Measurements from ENCODE around the gene VPS9D1.
"Not testable (repeated sequence)": the region's sequence is repeated elsewhere in the genome, so short reads cannot be mapped to it uniquely, and the experiment has no call there.

The VPS9D1 gene

GRCh38 chr16:89705006-89705405, 15.7 kb downstream of the VPS9D1 start:
- Histone ChIP-seq H3K27me3 (ENCODE audit: control insufficient read depth, insufficient read depth, low read length) (peaks cover 6% of the 10 kb centered on the region), H3K9ac (ENCODE audit: low read depth, low read length) (no peak overlapping the region), H3K9me3 (ENCODE audit: control insufficient read depth, insufficient read depth, low read length) (no peaks in the 10 kb centered on the region), H3K4me3 (ENCODE audit: low read depth, low read length) (no peak overlapping the region), H3K4me1 (ENCODE audit: control insufficient read depth, insufficient read depth, low read length) (peaks cover 2% of the 10 kb centered on the region), H3K36me3 (ENCODE audit: control insufficient read depth, insufficient read depth, low read length) (peaks cover 6% of the 10 kb centered on the region)

- Histone ChIP-seq H3K27me3 (ENCODE audit: control insufficient read depth, insufficient read depth, low read length) (peaks cover 6% of the 10 kb centered on the region), H3K4me1 (ENCODE audit: control insufficient read depth, insufficient read depth, low read length) (peaks cover under 1% of the 10 kb centered on the region), H3K9ac (ENCODE audit: low read depth, low read length) (no peak overlapping the region), H3K9me3 (ENCODE audit: control insufficient read depth, insufficient read depth, low read length) (no peaks in the 10 kb centered on the region), H3K4me3 (ENCODE audit: low read depth, low read length) (no peak overlapping the region), H3K36me3 (ENCODE audit: control insufficient read depth, insufficient read depth, low read length) (peaks cover 7% of the 10 kb centered on the region)
These were observed 16.4 kb downstream of the VPS9D1 start for GRCh38 chr16:89704281-89704680.

GRCh38 chr16:89701425-89702406, 19.0 kb downstream of the VPS9D1 start, which contains the start of gene SPATA2L:
TSS of gene SPATA2L (minus strand) at chr16:89701705. CDS start at chr16:89701232, 473 bp downstream.
- no peaks in the 10 kb centered on the region for H3K4me1 ChIP-seq (ENCODE audit: control insufficient read depth, insufficient read depth, low read length)
- peak within 1 kb of the TSS; percentile 37 for H3K9ac ChIP-seq (ENCODE audit: low read depth, low read length)
- H3K9me3 ChIP-seq (ENCODE audit: control insufficient read depth, insufficient read depth, low read length), result no peaks in the 10 kb centered on the region
- peaks cover 10% of the 10 kb centered on the region for H3K36me3 ChIP-seq (ENCODE audit: control insufficient read depth, insufficient read depth, low read length)
- H3K4me3 ChIP-seq (ENCODE audit: low read depth, low read length), result peak within 1 kb of the TSS; percentile 75
- H3K27me3 ChIP-seq (ENCODE audit: control insufficient read depth, insufficient read depth, low read length), result peaks cover 6% of the 10 kb centered on the region

GRCh38 chr16:89700649-89701424, 19.9 kb downstream of the VPS9D1 start:
- H3K36me3 ChIP-seq (ENCODE audit: control insufficient read depth, insufficient read depth, low read length), result peaks cover 14% of the 10 kb centered on the region
- no peaks in the 10 kb centered on the region for H3K4me1 ChIP-seq (ENCODE audit: control insufficient read depth, insufficient read depth, low read length)
- no peaks in the 10 kb centered on the region for H3K9me3 ChIP-seq (ENCODE audit: control insufficient read depth, insufficient read depth, low read length)
- peak overlapping the region; percentile 75 for H3K4me3 ChIP-seq (ENCODE audit: low read depth, low read length)
- peaks cover 6% of the 10 kb centered on the region for H3K27me3 ChIP-seq (ENCODE audit: control insufficient read depth, insufficient read depth, low read length)
- H3K9ac ChIP-seq (ENCODE audit: low read depth, low read length), result no peak overlapping the region

- Histone ChIP-seq H3K36me3 (ENCODE audit: control insufficient read depth, insufficient read depth, low read length) (peaks cover 14% of the 10 kb centered on the region), H3K9me3 (ENCODE audit: control insufficient read depth, insufficient read depth, low read length) (no peaks in the 10 kb centered on the region), H3K4me3 (ENCODE audit: low read depth, low read length) (peak overlapping the region; percentile 75), H3K4me1 (ENCODE audit: control insufficient read depth, insufficient read depth, low read length) (no peaks in the 10 kb centered on the region), H3K9ac (ENCODE audit: low read depth, low read length) (no peak overlapping the region), H3K27me3 (ENCODE audit: control insufficient read depth, insufficient read depth, low read length) (peaks cover 6% of the 10 kb centered on the region)
These were observed 20.5 kb downstream of the VPS9D1 start for GRCh38 chr16:89700100-89700648.

GRCh38 chr16:89699629-89700099, 21.0 kb downstream of the VPS9D1 start:
- H3K27me3 ChIP-seq (ENCODE audit: control insufficient read depth, insufficient read depth, low read length); H3K4me1 ChIP-seq (ENCODE audit: control insufficient read depth, insufficient read depth, low read length); H3K9ac ChIP-seq (ENCODE audit: low read depth, low read length); H3K9me3 ChIP-seq (ENCODE audit: control insufficient read depth, insufficient read depth, low read length): not testable (repeated sequence)
- peaks cover 14% of the 10 kb centered on the region for H3K36me3 ChIP-seq (ENCODE audit: control insufficient read depth, insufficient read depth, low read length)
- peak overlapping the region; percentile 37 for H3K4me3 ChIP-seq (ENCODE audit: low read depth, low read length)

- H3K9me3 ChIP-seq (ENCODE audit: control insufficient read depth, insufficient read depth, low read length); H3K4me3 ChIP-seq (ENCODE audit: low read depth, low read length); H3K4me1 ChIP-seq (ENCODE audit: control insufficient read depth, insufficient read depth, low read length); H3K9ac ChIP-seq (ENCODE audit: low read depth, low read length); H3K27me3 ChIP-seq (ENCODE audit: control insufficient read depth, insufficient read depth, low read length): not testable (repeated sequence)
- peaks cover 23% of the 10 kb centered on the region for H3K36me3 ChIP-seq (ENCODE audit: control insufficient read depth, insufficient read depth, low read length)
These were observed 22.0 kb downstream of the VPS9D1 start for GRCh38 chr16:89698717-89699116.

GRCh38 chr16:89697616-89698331, 22.9 kb downstream of the VPS9D1 start:
- Histone ChIP-seq H3K27me3 (ENCODE audit: control insufficient read depth, insufficient read depth, low read length) (no peaks in the 10 kb centered on the region), H3K36me3 (ENCODE audit: control insufficient read depth, insufficient read depth, low read length) (peaks cover 30% of the 10 kb centered on the region), H3K9ac (ENCODE audit: low read depth, low read length) (no peak overlapping the region), H3K4me1 (ENCODE audit: control insufficient read depth, insufficient read depth, low read length) (no peaks in the 10 kb centered on the region), H3K9me3 (ENCODE audit: control insufficient read depth, insufficient read depth, low read length) (no peaks in the 10 kb centered on the region), H3K4me3 (ENCODE audit: low read depth, low read length) (no peak overlapping the region)

- Histone ChIP-seq H3K4me3 (ENCODE audit: low read depth, low read length) (no peak overlapping the region), H3K4me1 (ENCODE audit: control insufficient read depth, insufficient read depth, low read length) (no peaks in the 10 kb centered on the region), H3K36me3 (ENCODE audit: control insufficient read depth, insufficient read depth, low read length) (peaks cover 30% of the 10 kb centered on the region), H3K9ac (ENCODE audit: low read depth, low read length) (no peak overlapping the region), H3K9me3 (ENCODE audit: control insufficient read depth, insufficient read depth, low read length) (no peaks in the 10 kb centered on the region), H3K27me3 (ENCODE audit: control insufficient read depth, insufficient read depth, low read length) (no peaks in the 10 kb centered on the region)
These were observed 23.5 kb downstream of the VPS9D1 start for GRCh38 chr16:89697161-89697615.

- no peak overlapping the region for H3K4me3 ChIP-seq (ENCODE audit: low read depth, low read length)
- no peak overlapping the region for H3K9ac ChIP-seq (ENCODE audit: low read depth, low read length)
- H3K27me3 ChIP-seq (ENCODE audit: control insufficient read depth, insufficient read depth, low read length), result no peaks in the 10 kb centered on the region
- H3K9me3 ChIP-seq (ENCODE audit: control insufficient read depth, insufficient read depth, low read length), result no peaks in the 10 kb centered on the region
- H3K36me3 ChIP-seq (ENCODE audit: control insufficient read depth, insufficient read depth, low read length), result peaks cover 32% of the 10 kb centered on the region
- H3K4me1 ChIP-seq (ENCODE audit: control insufficient read depth, insufficient read depth, low read length), result no peaks in the 10 kb centered on the region
These were observed 24.0 kb downstream of the VPS9D1 start for GRCh38 chr16:89696670-89697128.

All from iPS-15b (cell line).